Peyer's patch (tissue), 4 donors: ENCODE results near the gene SMC5. TPM values are rescaled to one million over a fixed set of nuclear protein-coding genes. Genes with fewer than 3 reads are reported as not detected.
A peak's percentile ranks its signal among the peaks of the same experiment; 100 is the strongest.

Experiments used
- DNase-seq, 3 donors: peaks; one replicate each; pipeline ENCODE4 v3.0.0-alpha.2; 2017 to 2019
- H3K27ac ChIP-seq, 4 donors: fragments of 200-600 bp; sonication (generic); one replicate each; pipeline ENCODE4 v1.5.1; 2016 to 2019
- H3K27me3 ChIP-seq, 2 donors: fragments of 200-600 bp; sonication (generic); one replicate each; pipeline ENCODE4 v1.5.1; 2019
- H3K36me3 ChIP-seq, 3 donors: fragments of 200-600 bp; sonication (generic); one replicate each; pipeline ENCODE4 v1.5.1; 2016 to 2019
- H3K4me1 ChIP-seq, 4 donors: fragments of 200-600 bp; sonication (generic); one replicate each; pipeline ENCODE4 v1.5.1; 2016 to 2019
- H3K4me3 ChIP-seq, 4 donors: fragments of 200-600 bp; sonication (generic); 1 replicate in 3 of 4; 2 replicates in 1 of 4; pipeline ENCODE4 v1.5.1; 2016 to 2019; ENCODE audit warnings: mild to moderate bottlenecking in 1 of 4
- H3K9me3 ChIP-seq, 4 donors: fragments of 200-600 bp; sonication (generic); one replicate each; pipeline ENCODE4 v1.5.1; 2016 to 2019; ENCODE audit warnings: mild to moderate bottlenecking in 1 of 4
- POLR2A ChIP-seq, 2 donors: fragments of 450-650 bp; IDR thresholded peaks; one replicate each; pipeline ENCODE4 v1.5.1; 2017; ENCODE audit warnings: antibody characterized with exemption in 2 of 2, mild to moderate bottlenecking in 2 of 2, moderate library complexity in 2 of 2
- small RNA-seq, 2 donors: library from RNA; depleted of rRNA; stranded (forward); fragments of <200 nt; gene quantifications; one replicate each; pipeline ENCODE3, GENCODE V24; 2016
- total RNA-seq, 4 donors: library from RNA; depleted of rRNA; stranded (reverse); fragments of >200 nt; gene quantifications; one replicate each; pipeline ENCODE4 v1.1.0, GENCODE V29; 2016
- TF ChIP-seq, protein P1 (sequence below), 6 experiments: fragments of 450-650 bp in 4 of 6; fragments of 200-600 bp in 2 of 6; sonication (generic) in 1 of 6; IDR thresholded peaks; one replicate each; pipeline ENCODE4 v1.5.1; 2017 to 2019; ENCODE audit warnings: antibody characterized with exemption in 6 of 6, mild to moderate bottlenecking in 3 of 6, moderate library complexity in 1 of 6

The SMC5 gene
- total RNA-seq, 4 donors from 2014 or later, result 23.3 to 235 (median 86.5) TPM

DNA sequence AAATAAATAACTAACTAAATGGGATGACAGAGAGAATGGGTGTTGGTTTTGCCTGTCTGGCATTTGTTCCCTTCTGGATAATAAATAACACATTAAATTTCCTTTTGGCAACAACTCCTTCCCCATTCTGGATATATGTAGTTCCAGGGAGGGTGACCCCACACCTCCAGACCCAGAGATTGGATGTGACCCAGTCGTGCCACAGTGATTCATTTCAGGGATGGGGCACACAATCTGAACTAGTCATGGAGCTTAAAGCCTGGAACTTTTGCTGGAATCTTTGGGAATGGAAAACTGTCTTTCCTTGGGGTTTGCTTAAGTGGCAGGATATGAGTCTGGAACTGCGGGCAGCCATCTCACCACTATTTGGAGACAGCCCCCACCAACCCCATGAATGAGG is 144.4 kb downstream of the SMC5 start:
- Histone ChIP-seq H3K4me1 (peaks cover 0 to 86% (median 16%) of the 10 kb centered on the region in 4 donors), H3K36me3 (no peaks in the 10 kb centered on the region), H3K27me3 (no peaks in the 10 kb centered on the region), H3K4me3 (peak overlapping the region in 1 of 4 donors; percentile 3), H3K27ac (peak overlapping the region in 3 of 4 donors; percentile 25 to 75 (median 69)), H3K9me3 (no peaks in the 10 kb centered on the region)
- TF ChIP-seq POLR2A (IDR thresholded peaks at IDR 0.05), result no peak
- TF ChIP-seq, protein P1, sequence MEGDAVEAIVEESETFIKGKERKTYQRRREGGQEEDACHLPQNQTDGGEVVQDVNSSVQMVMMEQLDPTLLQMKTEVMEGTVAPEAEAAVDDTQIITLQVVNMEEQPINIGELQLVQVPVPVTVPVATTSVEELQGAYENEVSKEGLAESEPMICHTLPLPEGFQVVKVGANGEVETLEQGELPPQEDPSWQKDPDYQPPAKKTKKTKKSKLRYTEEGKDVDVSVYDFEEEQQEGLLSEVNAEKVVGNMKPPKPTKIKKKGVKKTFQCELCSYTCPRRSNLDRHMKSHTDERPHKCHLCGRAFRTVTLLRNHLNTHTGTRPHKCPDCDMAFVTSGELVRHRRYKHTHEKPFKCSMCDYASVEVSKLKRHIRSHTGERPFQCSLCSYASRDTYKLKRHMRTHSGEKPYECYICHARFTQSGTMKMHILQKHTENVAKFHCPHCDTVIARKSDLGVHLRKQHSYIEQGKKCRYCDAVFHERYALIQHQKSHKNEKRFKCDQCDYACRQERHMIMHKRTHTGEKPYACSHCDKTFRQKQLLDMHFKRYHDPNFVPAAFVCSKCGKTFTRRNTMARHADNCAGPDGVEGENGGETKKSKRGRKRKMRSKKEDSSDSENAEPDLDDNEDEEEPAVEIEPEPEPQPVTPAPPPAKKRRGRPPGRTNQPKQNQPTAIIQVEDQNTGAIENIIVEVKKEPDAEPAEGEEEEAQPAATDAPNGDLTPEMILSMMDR (IDR thresholded peaks at IDR 0.05), result no peak
- DNase-seq, result no peak

DNA sequence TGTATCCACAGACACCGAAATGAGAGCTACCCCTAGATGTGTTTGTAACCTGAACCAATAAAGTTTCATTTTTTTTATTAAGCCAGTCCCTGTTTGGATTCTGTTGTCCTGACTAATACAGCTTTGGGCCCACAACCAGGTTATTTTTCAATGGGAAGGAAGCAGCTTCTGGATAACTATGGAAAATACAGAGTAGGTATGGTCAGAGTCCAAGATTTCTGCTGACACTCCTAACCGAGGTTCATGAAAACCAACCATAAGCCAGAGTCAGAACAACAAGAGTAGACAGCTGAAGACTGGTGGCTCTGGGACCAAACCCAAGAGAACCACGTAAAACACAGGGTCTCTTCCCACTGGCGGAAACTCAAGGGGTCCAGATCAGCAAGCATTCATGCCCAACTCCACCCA is 144.8 kb downstream of the SMC5 start:
- TF ChIP-seq POLR2A (IDR thresholded peaks at IDR 0.05), result no peak
- TF ChIP-seq, protein P1 (IDR thresholded peaks at IDR 0.05), result no peak
- no peaks in the 10 kb centered on the region for H3K27me3 ChIP-seq
- H3K36me3 ChIP-seq, result no peaks in the 10 kb centered on the region
- H3K27ac ChIP-seq, result peak overlapping the region in 3 of 4 donors; percentile 25 to 75 (median 69)
- H3K4me1 ChIP-seq, result peaks cover 0 to 85% (median 15%) of the 10 kb centered on the region in 4 donors
- peak overlapping the region in 1 of 4 donors; percentile 3 for H3K4me3 ChIP-seq
- H3K9me3 ChIP-seq, result no peaks in the 10 kb centered on the region
- DNase-seq, result no peak

DNA sequence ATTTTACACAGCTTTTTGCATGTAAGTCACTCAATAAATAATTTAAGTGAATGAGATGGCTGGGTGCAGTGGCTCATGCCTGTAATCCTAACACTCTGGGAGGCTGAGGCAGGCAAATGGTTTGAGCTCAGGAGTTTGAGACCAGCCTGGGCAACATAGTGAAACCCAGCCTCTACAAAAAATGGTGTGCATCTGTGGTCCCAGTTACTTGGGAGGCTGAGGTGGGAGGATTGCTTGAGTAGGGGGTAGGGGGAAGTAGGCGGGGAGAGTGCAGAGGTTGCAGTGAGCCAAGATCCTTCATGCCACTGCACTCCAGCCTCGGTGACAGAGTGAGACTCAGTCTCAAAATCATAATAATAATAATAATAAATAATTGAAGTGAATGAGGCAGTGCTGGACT is 145.5 kb downstream of the SMC5 start:
- no peak for TF ChIP-seq POLR2A (IDR thresholded peaks at IDR 0.05)
- TF ChIP-seq, protein P1 (IDR thresholded peaks at IDR 0.05), result no peak
- Histone ChIP-seq H3K9me3 (no peaks in the 10 kb centered on the region), H3K27ac (peak overlapping the region in 2 of 4 donors; percentile 69 to 75), H3K27me3 (no peaks in the 10 kb centered on the region), H3K4me1 (peaks cover 0 to 79% (median 12%) of the 10 kb centered on the region in 4 donors), H3K36me3 (no peaks in the 10 kb centered on the region), H3K4me3 (no peak overlapping the region)
- no peak for DNase-seq

Small RNAs within 50 kb of the gene (small RNA-seq; reads per million reads assigned to genes)
- gene RF00019, result 0 reads per million in 2 donors

Other genes starting within 250 kb of the SMC5 start
- gene MAMDC2, start 215.1 kb upstream of the SMC5 start, total RNA-seq, result 10 to 100 TPM in 3 of 4 donors, 1 to 10 TPM in 1; 8.9 to 24.7 (median 17.4) TPM
- 100 to 1,000 TPM in 1 of 4 donors, 10 to 100 TPM in 3; 40.6 to 124 (median 55.4) TPM for gene KLF9, start 155.7 kb downstream of the SMC5 start, total RNA-seq